Sigmoid colon (tissue), 7 donors: ENCODE results near the gene OR4N2. TPM values are rescaled to one million over a fixed set of nuclear protein-coding genes. Genes with fewer than 3 reads are reported as not detected.
"Not testable (repeated sequence)": the region's sequence is repeated elsewhere in the genome, so short reads cannot be mapped to it uniquely, and the experiment has no call there.

Experiments
- DNase-seq: peaks from one replicate; pipeline ENCODE4 v3.0.0-alpha.2; 2019
- H3K27ac ChIP-seq, 4 donors: fragments of 200-600 bp; sonication (generic); one replicate each; pipeline ENCODE4 v1.5.1; 2016 to 2019; ENCODE audit warnings: mild to moderate bottlenecking in 1 of 4
- H3K27me3 ChIP-seq, 3 donors: fragments of 200-600 bp; sonication (generic); one replicate each; pipeline ENCODE4 v1.5.1; 2019; ENCODE audit warnings: mild to moderate bottlenecking in 1 of 3
- H3K36me3 ChIP-seq, 4 donors: fragments of 200-600 bp; sonication (generic); one replicate each; pipeline ENCODE4 v1.5.1; 2016 to 2019
- H3K4me1 ChIP-seq, 4 donors: fragments of 200-600 bp; sonication (generic); one replicate each; pipeline ENCODE4 v1.5.1; 2017 to 2019
- H3K4me3 ChIP-seq, 4 donors: fragments of 200-600 bp; sonication (generic); one replicate each; pipeline ENCODE4 v1.5.1; 2017 to 2019; ENCODE audit warnings: mild to moderate bottlenecking in 2 of 4, moderate library complexity in 1 of 4
- H3K9me3 ChIP-seq, 4 donors: fragments of 200-600 bp in 3 of 4; sonication (generic) in 3 of 4; one replicate each; pipeline versions ENCODE4 v1.5.1 to v1.6.1; 2013 to 2019
- CTCF ChIP-seq, 4 experiments: fragments of 450-650 bp in 3 of 4; fragments of 200-600 bp in 1 of 4; IDR thresholded peaks; one replicate each; pipeline ENCODE4 v1.5.1; 2016 to 2019; ENCODE audit warnings: antibody characterized with exemption in 4 of 4, mild to moderate bottlenecking in 3 of 4, moderate library complexity in 2 of 4
- EP300 ChIP-seq, 4 donors: sonication (generic); formaldehyde crosslinking; IDR thresholded peaks; one replicate each; pipeline ENCODE4 v1.6.1; 2017; ENCODE audit warnings: antibody characterized with exemption in 4 of 4
- POLR2A ChIP-seq, 2 donors: fragments of 450-650 bp; IDR thresholded peaks; one replicate each; pipeline ENCODE4 v1.6.1; 2016; ENCODE audit warnings: antibody characterized with exemption in 2 of 2, mild to moderate bottlenecking in 2 of 2, moderate library complexity in 2 of 2
- POLR2AphosphoS5 ChIP-seq, 4 donors: sonication (generic); formaldehyde crosslinking; IDR thresholded peaks; one replicate each; pipeline ENCODE4 v1.6.1; 2017; ENCODE audit warnings: antibody characterized with exemption in 4 of 4
- WGBS, 2 donors: extraction: QIAGEN DNeasy Blood & Tissue Kit; methylation state at CpG; one replicate each; pipeline ENCODE4 v1.1.7; 2013; 5-methylcytosine and 5-hydroxymethylcytosine counted together
- intact Hi-C: fragments of 100-400 bp; cut with DNase I; formaldehyde crosslinking; loops from one replicate; pipeline ENCODE4 v1.15.1; 2023
- polyA plus RNA-seq, 3 donors: library from polyadenylated mRNA; stranded (reverse); fragments of 200-250 nt; gene quantifications; one replicate each; pipeline ENCODE4 v1.2.3, GENCODE V29; 2013
- total RNA-seq, 4 donors: library from RNA; depleted of rRNA; stranded (reverse); fragments of >200 nt; gene quantifications; one replicate each; pipeline ENCODE4 v1.1.0, GENCODE V29; 2016
- donor health status: healthy with polysubstance abuse.
- donor health status: Bipolar disorder and iron deficiency.
- donor health status: healthy.

Gene OR4N2
- total and polyA plus RNA-seq, 7 donors = not detected

- no peak overlapping the region for H3K4me3 ChIP-seq
- no peak for TF ChIP-seq CTCF (IDR thresholded peaks at IDR 0.05)
- TF ChIP-seq POLR2AphosphoS5 (IDR thresholded peaks at IDR 0.05) = no peak
- TF ChIP-seq EP300 (IDR thresholded peaks at IDR 0.05) = no peak
- TF ChIP-seq POLR2A (IDR thresholded peaks at IDR 0.05) = no peak
- no peaks in the 10 kb centered on the region for H3K4me1 ChIP-seq
- DNase-seq = no peak
- no peaks in the 10 kb centered on the region for H3K27me3 ChIP-seq
- intact Hi-C loops = no loop called here
- peaks cover 0 to 4% (median 0%) of the 10 kb centered on the region in 4 donors for H3K9me3 ChIP-seq
- no peaks in the 10 kb centered on the region for H3K36me3 ChIP-seq
- no peak overlapping the region for H3K27ac ChIP-seq
These were observed 47.8 kb downstream of the OR4N2 start for GRCh38 chr14:19851365-19851764.

GRCh38 chr14:19866061-19866669 is 62.6 kb downstream of the OR4N2 start:
- DNase-seq, H3K4me3 ChIP-seq, H3K27me3 ChIP-seq, intact Hi-C loops, H3K27ac ChIP-seq, H3K9me3 ChIP-seq, H3K36me3 ChIP-seq, H3K4me1 ChIP-seq: not testable (repeated sequence)
- WGBS, 2 donors = 94 to 95% methylated on average over 39 of the region's 39 CpGs

- WGBS, 2 donors = 30 to 44% methylated on average over 6 of the region's 6 CpGs
- Histone ChIP-seq H3K27ac (no peak overlapping the region), H3K27me3 (no peaks in the 10 kb centered on the region), H3K9me3 (peaks cover 0 to 2% (median 0%) of the 10 kb centered on the region in 4 donors), H3K4me3 (no peak overlapping the region), H3K4me1 (no peaks in the 10 kb centered on the region), H3K36me3 (no peaks in the 10 kb centered on the region)
- TF ChIP-seq POLR2AphosphoS5 (IDR thresholded peaks at IDR 0.05) (no peak), CTCF (IDR thresholded peaks at IDR 0.05) (no peak), POLR2A (IDR thresholded peaks at IDR 0.05) (no peak), EP300 (IDR thresholded peaks at IDR 0.05) (no peak)
- intact Hi-C loops = no loop called here
- no peak for DNase-seq
These were observed 69.6 kb downstream of the OR4N2 start for GRCh38 chr14:19873178-19873577.

- no peaks in the 10 kb centered on the region for H3K4me1 ChIP-seq
- no peak for TF ChIP-seq CTCF (IDR thresholded peaks at IDR 0.05)
- TF ChIP-seq EP300 (IDR thresholded peaks at IDR 0.05) = no peak
- no peak for TF ChIP-seq POLR2A (IDR thresholded peaks at IDR 0.05)
- no peak within 1 kb of the TSS for H3K4me3 ChIP-seq
- WGBS, 2 donors = 51 to 68% methylated on average over 2 of the region's 2 CpGs
- peaks cover 0 to 2% (median 0%) of the 10 kb centered on the region in 4 donors for H3K9me3 ChIP-seq
- H3K27ac ChIP-seq = no peak within 1 kb of the TSS
- intact Hi-C loops = no loop called here
- no peaks in the 10 kb centered on the region for H3K27me3 ChIP-seq
- DNase-seq = no peak
- H3K36me3 ChIP-seq = no peaks in the 10 kb centered on the region
These were observed 71.3 kb downstream of the OR4N2 start, which contains the start of gene OR4K2 for GRCh38 chr14:19874842-19875241. Gene OR4K2, plus strand, starts transcription at chr14:19875142. Its CDS starts 1,126 bp downstream, at chr14:19876268.

- H3K27ac ChIP-seq = no peak overlapping the region
- intact Hi-C loops = no loop called here
- H3K4me3 ChIP-seq = no peak overlapping the region
- TF ChIP-seq EP300 (IDR thresholded peaks at IDR 0.05) (no peak), POLR2A (IDR thresholded peaks at IDR 0.05) (no peak), POLR2AphosphoS5 (IDR thresholded peaks at IDR 0.05) (no peak), CTCF (IDR thresholded peaks at IDR 0.05) (no peak)
- peaks cover 0 to 2% (median 0%) of the 10 kb centered on the region in 4 donors for H3K9me3 ChIP-seq
- no peak for DNase-seq
- no peaks in the 10 kb centered on the region for H3K36me3 ChIP-seq
- no peaks in the 10 kb centered on the region for H3K27me3 ChIP-seq
- no peaks in the 10 kb centered on the region for H3K4me1 ChIP-seq
These were observed 74.6 kb downstream of the OR4N2 start for GRCh38 chr14:19878029-19878642.

Other genes with a start within 250 kb of the OR4N2 start
- gene OR11H2, start 89.9 kb upstream of the OR4N2 start, total RNA-seq = not detected
- gene OR11H2, start 89.9 kb upstream of the OR4N2 start, polyA plus RNA-seq = not detected
- not detected for gene OR4Q3, start 60.2 kb upstream of the OR4N2 start, total RNA-seq
- gene OR4Q3, start 60.2 kb upstream of the OR4N2 start, polyA plus RNA-seq = under 1 TPM in 1 of 3 donors, not detected in 2; 0.60 TPM
- gene OR4M1, start 30.3 kb upstream of the OR4N2 start, total RNA-seq = not detected
- not detected for gene OR4M1, start 30.3 kb upstream of the OR4N2 start, polyA plus RNA-seq
- not detected for gene OR4K2, start 71.4 kb downstream of the OR4N2 start, total RNA-seq
- not detected for gene OR4K2, start 71.4 kb downstream of the OR4N2 start, polyA plus RNA-seq
- gene OR4K5, start 116.8 kb downstream of the OR4N2 start, total RNA-seq = not detected
- gene OR4K5, start 116.8 kb downstream of the OR4N2 start, polyA plus RNA-seq = not detected
- gene OR4K1, start 127.1 kb downstream of the OR4N2 start, total RNA-seq = not detected
- not detected for gene OR4K1, start 127.1 kb downstream of the OR4N2 start, polyA plus RNA-seq
- not detected for gene OR4K15, start 171.8 kb downstream of the OR4N2 start, total RNA-seq
- gene OR4K15, start 171.8 kb downstream of the OR4N2 start, polyA plus RNA-seq = not detected
- not detected for gene OR4Q2, start 198.4 kb downstream of the OR4N2 start, total RNA-seq
- not detected for gene OR4Q2, start 198.4 kb downstream of the OR4N2 start, polyA plus RNA-seq
- not detected for gene OR4K14, start 215.5 kb downstream of the OR4N2 start, total RNA-seq
- gene OR4K14, start 215.5 kb downstream of the OR4N2 start, polyA plus RNA-seq = not detected
- gene OR4K13, start 232.3 kb downstream of the OR4N2 start, total RNA-seq = not detected
- gene OR4K13, start 232.3 kb downstream of the OR4N2 start, polyA plus RNA-seq = not detected